WTC11 (cell line): ENCODE data around the gene TSEN15. TPM values are rescaled to one million over a fixed set of nuclear protein-coding genes. Genes with fewer than 3 reads are reported as not detected.

Experiments
- ATAC-seq: fragments of 200-7000 bp; cut with Tn5 transposase; 2 replicates; pipeline ENCODE4 v1.10.0; 2021; ENCODE audit warnings: mild to moderate bottlenecking, moderate library complexity
- Bru-seq: library from RNA; stranded (reverse); fragments of 400-500 nt; gene quantifications from one replicate; lab custom pipeline; 2021; lab: Mats Ljungman, UMichigan
- CTCF ChIA-PET: fragments of 300-600 bp; sonication (Branson Sonifier 250); formaldehyde crosslinking; loops from one replicate; lab custom pipeline; 2021; ENCODE audit warnings: antibody characterized with exemption; lab: Charles Lee
- POLR2A ChIA-PET: fragments of 350-600 bp; sonication (Branson Sonifier 250); formaldehyde crosslinking; loops from one replicate; lab custom pipeline; 2021; ENCODE audit warnings: antibody characterized with exemption; lab: Charles Lee
- DNase-seq: peaks from one replicate; pipeline ENCODE4 v3.0.0; 2021; ENCODE audit warnings: low spot score
- H3K27ac Mint-ChIP-seq: 2 replicates; pipeline ENCODE4 v1.8.0; 2021; ENCODE audit warnings: mixed read lengths
- H3K27me3 Mint-ChIP-seq: 2 replicates; pipeline ENCODE4 v1.8.0; 2021; ENCODE audit warnings: low read depth, mild to moderate bottlenecking, moderate library complexity, mixed read lengths
- H3K36me3 Mint-ChIP-seq: 2 replicates; pipeline ENCODE4 v1.8.0; 2021; ENCODE audit warnings: mixed read lengths
- H3K4me1 Mint-ChIP-seq: 2 replicates; pipeline ENCODE4 v1.8.0; 2022; ENCODE audit warnings: mixed read lengths
- H3K4me3 Mint-ChIP-seq: 2 replicates; pipeline ENCODE4 v1.8.0; 2021; ENCODE audit warnings: mild to moderate bottlenecking, moderate library complexity, mixed read lengths
- H3K9me3 Mint-ChIP-seq: 2 replicates; pipeline ENCODE4 v1.8.0; 2021; ENCODE audit warnings: mixed read lengths
- ESRRA ChIP-seq: sonication (generic); formaldehyde crosslinking; IDR thresholded peaks from 2 replicates; pipeline ENCODE4 v1.8.1; 2022; ENCODE audit warnings: mild to moderate bottlenecking, missing genetic modification reagents, borderline replicate concordance
- FOXK1 ChIP-seq: sonication (generic); formaldehyde crosslinking; IDR thresholded peaks from 2 replicates; pipeline ENCODE4 v1.8.0; 2022; ENCODE audit warnings: mild to moderate bottlenecking, moderate library complexity, missing genetic modification reagents
- GABPB1 ChIP-seq: sonication (generic); formaldehyde crosslinking; IDR thresholded peaks from 2 replicates; pipeline ENCODE4 v1.8.1; 2023; ENCODE audit warnings: mild to moderate bottlenecking, missing genetic modification reagents
- JAZF1 ChIP-seq: fragments of 250-450 bp; sonication (Bioruptor Pico); IDR thresholded peaks from 2 replicates; pipeline ENCODE4 v1.9.0; 2021; ENCODE audit warnings: moderate library complexity, mild to moderate bottlenecking, inconsistent platforms
- NR3C1 ChIP-seq: sonication (generic); formaldehyde crosslinking; conservative IDR thresholded peaks from 2 replicates; pipeline ENCODE4 v1.8.1; 2023; ENCODE audit warnings: low read depth, mild to moderate bottlenecking, missing genetic modification reagents
- OVOL2 ChIP-seq: fragments of 250-450 bp; sonication (Bioruptor Pico); IDR thresholded peaks from 2 replicates; pipeline ENCODE4 v1.9.0; 2021; ENCODE audit warnings: mild to moderate bottlenecking, borderline replicate concordance
- RELA ChIP-seq: sonication (generic); formaldehyde crosslinking; IDR thresholded peaks from 2 replicates; pipeline ENCODE4 v1.8.1; 2022; ENCODE audit warnings: missing genetic modification reagents, mild to moderate bottlenecking, borderline replicate concordance
- SMAD4 ChIP-seq: sonication (generic); formaldehyde crosslinking; IDR thresholded peaks from 2 replicates; pipeline ENCODE4 v1.8.0; 2022; ENCODE audit warnings: mild to moderate bottlenecking, missing genetic modification reagents
- SP1 ChIP-seq: sonication (generic); formaldehyde crosslinking; conservative IDR thresholded peaks from 2 replicates; pipeline ENCODE4 v1.8.1; 2022; ENCODE audit warnings: missing genetic modification reagents
- TEAD1 ChIP-seq: sonication (generic); formaldehyde crosslinking; IDR thresholded peaks from 2 replicates; pipeline ENCODE4 v1.8.0; 2022; ENCODE audit warnings: mild to moderate bottlenecking, missing genetic modification reagents
- ZNF121 ChIP-seq: sonication (generic); formaldehyde crosslinking; IDR thresholded peaks from 2 replicates; pipeline ENCODE4 v1.8.0; 2023; ENCODE audit warnings: missing genetic modification reagents
- ZNF232 ChIP-seq: sonication (generic); formaldehyde crosslinking; IDR thresholded peaks from 2 replicates; pipeline ENCODE4 v1.8.0; 2022; ENCODE audit warnings: mild to moderate bottlenecking, missing genetic modification reagents
- long read RNA-seq, 3 experiments: library from RNA in 1 of 3; library from capped mRNA in 1 of 3; library from polyadenylated mRNA in 1 of 3; unstranded in 2 of 3; stranded (forward) in 1 of 3; transcript quantifications; one replicate each; pipeline ENCODE4 v2.0.0, GENCODE V29; 2021
- total RNA-seq: library from RNA; stranded (reverse); gene quantifications from 3 replicates; pipeline ENCODE4 v1.2.3, GENCODE V29; 2021
- TF ChIP-seq, protein P1 (sequence below): sonication (generic); formaldehyde crosslinking; IDR thresholded peaks from 2 replicates; pipeline ENCODE4 v1.8.0; 2022; ENCODE audit warnings: mild to moderate bottlenecking, missing genetic modification reagents
- TF ChIP-seq, protein P2 (sequence below): sonication (generic); formaldehyde crosslinking; IDR thresholded peaks from 2 replicates; pipeline ENCODE4 v1.8.1; 2022; ENCODE audit warnings: low read depth, missing genetic modification reagents, borderline replicate concordance
- TF ChIP-seq, protein P3 (sequence below): sonication (generic); formaldehyde crosslinking; IDR thresholded peaks from 2 replicates; pipeline ENCODE4 v1.8.1; 2023; ENCODE audit warnings: mild to moderate bottlenecking, missing genetic modification reagents, borderline replicate concordance
- TF ChIP-seq, protein P4 (sequence below): sonication (generic); formaldehyde crosslinking; IDR thresholded peaks from 2 replicates; pipeline ENCODE4 v1.8.0; 2023; ENCODE audit warnings: missing genetic modification reagents, mild to moderate bottlenecking, borderline replicate concordance
- TF ChIP-seq, protein P5 (sequence below): sonication (generic); formaldehyde crosslinking; IDR thresholded peaks from 2 replicates; pipeline ENCODE4 v1.8.1; 2023; ENCODE audit warnings: mild to moderate bottlenecking, missing genetic modification reagents, moderate library complexity
- TF ChIP-seq, protein P6 (sequence below): sonication (generic); formaldehyde crosslinking; IDR thresholded peaks from 2 replicates; pipeline ENCODE4 v1.8.0; 2023; ENCODE audit warnings: missing genetic modification reagents
- TF ChIP-seq, protein P7 (sequence below): sonication (generic); formaldehyde crosslinking; IDR thresholded peaks from 2 replicates; pipeline ENCODE4 v1.8.1; 2022; ENCODE audit warnings: low read depth, mild to moderate bottlenecking, moderate library complexity, missing genetic modification reagents, borderline replicate concordance

Gene TSEN15
- total RNA-seq (22.1 to 24.6 TPM (median 23.8 TPM) in 3 replicates), Bru-seq, nascent RNA (percentile 85 among the genes with signal in this experiment)
- long read RNA-seq, experiment 1, transcript TSEN15-216 (5 exons, 1,986 nt) = major isoform, 96 of 138 reads
- long read RNA-seq, experiment 1, transcript TSEN15-208 (4 exons, 2,219 nt) = minor isoform, 6 of 138 reads
- long read RNA-seq, experiment 1, transcript TSEN15-207 (5 exons, 1,834 nt) = minor isoform, 15 of 138 reads
- long read RNA-seq, experiment 1, transcript TSEN15-203 (4 exons, 1,844 nt) = minor isoform, 9 of 138 reads
- long read RNA-seq, experiment 1, partial matches to known transcripts = 1 of 138 reads
- long read RNA-seq, experiment 1, other reads (novel, unspliced or antisense) = 7 of 138 reads
- long read RNA-seq, experiment 2, transcript TSEN15-208 (4 exons, 2,219 nt) = minor isoform, 9 of 47 reads
- long read RNA-seq, experiment 2, transcript TSEN15-216 (5 exons, 1,986 nt) = major isoform, 20 of 47 reads
- long read RNA-seq, experiment 2, partial matches to known transcripts = 1 of 47 reads
- long read RNA-seq, experiment 2, other reads (novel, unspliced or antisense) = 9 of 47 reads
- long read RNA-seq, experiment 3, transcript TSEN15-203 (4 exons, 1,844 nt) = minor isoform, 7 of 41 reads
- long read RNA-seq, experiment 3, transcript TSEN15-216 (5 exons, 1,986 nt) = major isoform, 24 of 41 reads
- long read RNA-seq, experiment 3, partial matches to known transcripts = 0 of 41 reads
- long read RNA-seq, experiment 3, other reads (novel, unspliced or antisense) = 4 of 41 reads

DNA sequence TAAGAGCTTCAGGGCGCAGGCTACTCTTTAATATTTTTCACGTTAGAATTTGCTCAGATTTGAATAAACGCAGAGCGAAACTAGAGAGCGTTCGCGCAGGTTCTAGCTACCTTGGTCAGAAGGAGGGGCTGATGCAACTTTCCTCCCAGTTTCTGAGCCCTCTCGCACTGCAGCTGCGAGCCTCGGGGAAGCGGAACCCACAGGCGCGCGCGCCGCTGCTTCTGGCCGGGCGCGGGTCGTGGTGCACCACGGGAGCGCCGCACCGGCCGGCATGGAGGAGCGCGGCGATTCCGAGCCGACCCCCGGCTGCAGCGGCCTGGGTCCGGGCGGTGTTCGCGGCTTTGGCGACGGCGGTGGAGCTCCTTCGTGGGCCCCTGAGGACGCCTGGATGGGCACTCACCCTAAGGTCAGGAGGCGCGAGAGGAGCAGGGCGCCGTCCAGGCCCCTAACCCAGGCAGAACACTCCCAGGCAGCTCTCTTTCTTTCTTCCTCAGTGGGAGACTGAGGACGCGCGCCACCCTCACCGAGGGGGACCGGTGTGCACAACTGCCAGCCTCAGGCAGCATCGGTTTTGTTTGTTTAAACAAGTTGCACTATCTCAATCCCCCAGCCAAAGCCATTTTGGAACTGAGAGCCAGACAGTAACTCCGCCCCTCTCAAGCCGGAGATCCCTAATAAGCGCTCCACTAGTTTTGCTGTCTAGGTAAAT lies at the start of gene TSEN15:
Gene TSEN15, plus strand, starts transcription at position 246 of the 709 bp plus-strand sequence. Its CDS starts 26 bp downstream, at position 272.
- Mint-ChIP-seq H3K27ac (peak within 1 kb of the TSS; percentile 99), H3K9me3 (no peaks in the 10 kb centered on the region; the same call in 1 of the 2 replicates), H3K4me3 (peak within 1 kb of the TSS; percentile 97), H3K36me3 (peaks cover 14% of the 10 kb centered on the region), H3K27me3 (peaks cover 5% of the 10 kb centered on the region; the same call in 1 of the 2 replicates), H3K4me1 (peaks cover 60% of the 10 kb centered on the region)
- ATAC-seq = peak; percentile 83
- DNase-seq = peak; percentile 76
- CTCF ChIA-PET = interaction anchor here (0.9 kb wide), 1 partner anchor 396 kb away, joined by 3 read pairs; no protein-coding TSS in a partner anchor
- POLR2A ChIA-PET = interaction anchor here (1.2 to 1.8 kb wide), 2 partner anchors 11 to 15 kb away, joined by 3 to 7 read pairs; no protein-coding TSS in a partner anchor
- TF ChIP-seq FOXK1 (CRISPR knock-in tag) = peak; percentile 61; the same call in 1 of the 2 replicates
- TF ChIP-seq GABPB1 (CRISPR knock-in tag) = peak; percentile 100
- TF ChIP-seq OVOL2 (CRISPR knock-in tag) = no peak
- TF ChIP-seq, protein P1, sequence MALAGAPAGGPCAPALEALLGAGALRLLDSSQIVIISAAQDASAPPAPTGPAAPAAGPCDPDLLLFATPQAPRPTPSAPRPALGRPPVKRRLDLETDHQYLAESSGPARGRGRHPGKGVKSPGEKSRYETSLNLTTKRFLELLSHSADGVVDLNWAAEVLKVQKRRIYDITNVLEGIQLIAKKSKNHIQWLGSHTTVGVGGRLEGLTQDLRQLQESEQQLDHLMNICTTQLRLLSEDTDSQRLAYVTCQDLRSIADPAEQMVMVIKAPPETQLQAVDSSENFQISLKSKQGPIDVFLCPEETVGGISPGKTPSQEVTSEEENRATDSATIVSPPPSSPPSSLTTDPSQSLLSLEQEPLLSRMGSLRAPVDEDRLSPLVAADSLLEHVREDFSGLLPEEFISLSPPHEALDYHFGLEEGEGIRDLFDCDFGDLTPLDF (CRISPR knock-in tag) = peak; percentile 66; the same call in 1 of the 2 replicates
- TF ChIP-seq, protein P2, sequence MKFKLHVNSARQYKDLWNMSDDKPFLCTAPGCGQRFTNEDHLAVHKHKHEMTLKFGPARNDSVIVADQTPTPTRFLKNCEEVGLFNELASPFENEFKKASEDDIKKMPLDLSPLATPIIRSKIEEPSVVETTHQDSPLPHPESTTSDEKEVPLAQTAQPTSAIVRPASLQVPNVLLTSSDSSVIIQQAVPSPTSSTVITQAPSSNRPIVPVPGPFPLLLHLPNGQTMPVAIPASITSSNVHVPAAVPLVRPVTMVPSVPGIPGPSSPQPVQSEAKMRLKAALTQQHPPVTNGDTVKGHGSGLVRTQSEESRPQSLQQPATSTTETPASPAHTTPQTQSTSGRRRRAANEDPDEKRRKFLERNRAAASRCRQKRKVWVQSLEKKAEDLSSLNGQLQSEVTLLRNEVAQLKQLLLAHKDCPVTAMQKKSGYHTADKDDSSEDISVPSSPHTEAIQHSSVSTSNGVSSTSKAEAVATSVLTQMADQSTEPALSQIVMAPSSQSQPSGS (CRISPR knock-in tag) = no peak
- TF ChIP-seq, protein P3, sequence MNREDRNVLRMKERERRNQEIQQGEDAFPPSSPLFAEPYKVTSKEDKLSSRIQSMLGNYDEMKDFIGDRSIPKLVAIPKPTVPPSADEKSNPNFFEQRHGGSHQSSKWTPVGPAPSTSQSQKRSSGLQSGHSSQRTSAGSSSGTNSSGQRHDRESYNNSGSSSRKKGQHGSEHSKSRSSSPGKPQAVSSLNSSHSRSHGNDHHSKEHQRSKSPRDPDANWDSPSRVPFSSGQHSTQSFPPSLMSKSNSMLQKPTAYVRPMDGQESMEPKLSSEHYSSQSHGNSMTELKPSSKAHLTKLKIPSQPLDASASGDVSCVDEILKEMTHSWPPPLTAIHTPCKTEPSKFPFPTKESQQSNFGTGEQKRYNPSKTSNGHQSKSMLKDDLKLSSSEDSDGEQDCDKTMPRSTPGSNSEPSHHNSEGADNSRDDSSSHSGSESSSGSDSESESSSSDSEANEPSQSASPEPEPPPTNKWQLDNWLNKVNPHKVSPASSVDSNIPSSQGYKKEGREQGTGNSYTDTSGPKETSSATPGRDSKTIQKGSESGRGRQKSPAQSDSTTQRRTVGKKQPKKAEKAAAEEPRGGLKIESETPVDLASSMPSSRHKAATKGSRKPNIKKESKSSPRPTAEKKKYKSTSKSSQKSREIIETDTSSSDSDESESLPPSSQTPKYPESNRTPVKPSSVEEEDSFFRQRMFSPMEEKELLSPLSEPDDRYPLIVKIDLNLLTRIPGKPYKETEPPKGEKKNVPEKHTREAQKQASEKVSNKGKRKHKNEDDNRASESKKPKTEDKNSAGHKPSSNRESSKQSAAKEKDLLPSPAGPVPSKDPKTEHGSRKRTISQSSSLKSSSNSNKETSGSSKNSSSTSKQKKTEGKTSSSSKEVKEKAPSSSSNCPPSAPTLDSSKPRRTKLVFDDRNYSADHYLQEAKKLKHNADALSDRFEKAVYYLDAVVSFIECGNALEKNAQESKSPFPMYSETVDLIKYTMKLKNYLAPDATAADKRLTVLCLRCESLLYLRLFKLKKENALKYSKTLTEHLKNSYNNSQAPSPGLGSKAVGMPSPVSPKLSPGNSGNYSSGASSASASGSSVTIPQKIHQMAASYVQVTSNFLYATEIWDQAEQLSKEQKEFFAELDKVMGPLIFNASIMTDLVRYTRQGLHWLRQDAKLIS (CRISPR knock-in tag) = no peak
- TF ChIP-seq SMAD4 (CRISPR knock-in tag) = no peak
- TF ChIP-seq, protein P4, sequence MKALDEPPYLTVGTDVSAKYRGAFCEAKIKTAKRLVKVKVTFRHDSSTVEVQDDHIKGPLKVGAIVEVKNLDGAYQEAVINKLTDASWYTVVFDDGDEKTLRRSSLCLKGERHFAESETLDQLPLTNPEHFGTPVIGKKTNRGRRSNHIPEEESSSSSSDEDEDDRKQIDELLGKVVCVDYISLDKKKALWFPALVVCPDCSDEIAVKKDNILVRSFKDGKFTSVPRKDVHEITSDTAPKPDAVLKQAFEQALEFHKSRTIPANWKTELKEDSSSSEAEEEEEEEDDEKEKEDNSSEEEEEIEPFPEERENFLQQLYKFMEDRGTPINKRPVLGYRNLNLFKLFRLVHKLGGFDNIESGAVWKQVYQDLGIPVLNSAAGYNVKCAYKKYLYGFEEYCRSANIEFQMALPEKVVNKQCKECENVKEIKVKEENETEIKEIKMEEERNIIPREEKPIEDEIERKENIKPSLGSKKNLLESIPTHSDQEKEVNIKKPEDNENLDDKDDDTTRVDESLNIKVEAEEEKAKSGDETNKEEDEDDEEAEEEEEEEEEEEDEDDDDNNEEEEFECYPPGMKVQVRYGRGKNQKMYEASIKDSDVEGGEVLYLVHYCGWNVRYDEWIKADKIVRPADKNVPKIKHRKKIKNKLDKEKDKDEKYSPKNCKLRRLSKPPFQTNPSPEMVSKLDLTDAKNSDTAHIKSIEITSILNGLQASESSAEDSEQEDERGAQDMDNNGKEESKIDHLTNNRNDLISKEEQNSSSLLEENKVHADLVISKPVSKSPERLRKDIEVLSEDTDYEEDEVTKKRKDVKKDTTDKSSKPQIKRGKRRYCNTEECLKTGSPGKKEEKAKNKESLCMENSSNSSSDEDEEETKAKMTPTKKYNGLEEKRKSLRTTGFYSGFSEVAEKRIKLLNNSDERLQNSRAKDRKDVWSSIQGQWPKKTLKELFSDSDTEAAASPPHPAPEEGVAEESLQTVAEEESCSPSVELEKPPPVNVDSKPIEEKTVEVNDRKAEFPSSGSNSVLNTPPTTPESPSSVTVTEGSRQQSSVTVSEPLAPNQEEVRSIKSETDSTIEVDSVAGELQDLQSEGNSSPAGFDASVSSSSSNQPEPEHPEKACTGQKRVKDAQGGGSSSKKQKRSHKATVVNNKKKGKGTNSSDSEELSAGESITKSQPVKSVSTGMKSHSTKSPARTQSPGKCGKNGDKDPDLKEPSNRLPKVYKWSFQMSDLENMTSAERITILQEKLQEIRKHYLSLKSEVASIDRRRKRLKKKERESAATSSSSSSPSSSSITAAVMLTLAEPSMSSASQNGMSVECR (CRISPR knock-in tag) = peak; percentile 77
- TF ChIP-seq NR3C1 (CRISPR knock-in tag) = no peak
- TF ChIP-seq ZNF121 (CRISPR knock-in tag) = no peak
- TF ChIP-seq, protein P5, sequence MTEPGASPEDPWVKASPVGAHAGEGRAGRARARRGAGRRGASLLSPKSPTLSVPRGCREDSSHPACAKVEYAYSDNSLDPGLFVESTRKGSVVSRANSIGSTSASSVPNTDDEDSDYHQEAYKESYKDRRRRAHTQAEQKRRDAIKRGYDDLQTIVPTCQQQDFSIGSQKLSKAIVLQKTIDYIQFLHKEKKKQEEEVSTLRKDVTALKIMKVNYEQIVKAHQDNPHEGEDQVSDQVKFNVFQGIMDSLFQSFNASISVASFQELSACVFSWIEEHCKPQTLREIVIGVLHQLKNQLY (CRISPR knock-in tag) = peak; percentile 72; the same call in 1 of the 2 replicates
- peak; percentile 57; the same call in 1 of the 2 replicates for TF ChIP-seq RELA
- no peak for TF ChIP-seq JAZF1
- peak; percentile 82; the same call in 1 of the 2 replicates for TF ChIP-seq ZNF232 (CRISPR knock-in tag)
- peak; percentile 87 for TF ChIP-seq TEAD1 (CRISPR knock-in tag)
- 0 out of 2 replicates have a peak, but pooled peaks have one; percentile 52 for TF ChIP-seq ESRRA (CRISPR knock-in tag)
- TF ChIP-seq, protein P6, sequence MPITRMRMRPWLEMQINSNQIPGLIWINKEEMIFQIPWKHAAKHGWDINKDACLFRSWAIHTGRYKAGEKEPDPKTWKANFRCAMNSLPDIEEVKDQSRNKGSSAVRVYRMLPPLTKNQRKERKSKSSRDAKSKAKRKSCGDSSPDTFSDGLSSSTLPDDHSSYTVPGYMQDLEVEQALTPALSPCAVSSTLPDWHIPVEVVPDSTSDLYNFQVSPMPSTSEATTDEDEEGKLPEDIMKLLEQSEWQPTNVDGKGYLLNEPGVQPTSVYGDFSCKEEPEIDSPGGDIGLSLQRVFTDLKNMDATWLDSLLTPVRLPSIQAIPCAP (CRISPR knock-in tag) = 0 out of 2 replicates have a peak, but pooled peaks have one; percentile 28
- TF ChIP-seq, protein P7, sequence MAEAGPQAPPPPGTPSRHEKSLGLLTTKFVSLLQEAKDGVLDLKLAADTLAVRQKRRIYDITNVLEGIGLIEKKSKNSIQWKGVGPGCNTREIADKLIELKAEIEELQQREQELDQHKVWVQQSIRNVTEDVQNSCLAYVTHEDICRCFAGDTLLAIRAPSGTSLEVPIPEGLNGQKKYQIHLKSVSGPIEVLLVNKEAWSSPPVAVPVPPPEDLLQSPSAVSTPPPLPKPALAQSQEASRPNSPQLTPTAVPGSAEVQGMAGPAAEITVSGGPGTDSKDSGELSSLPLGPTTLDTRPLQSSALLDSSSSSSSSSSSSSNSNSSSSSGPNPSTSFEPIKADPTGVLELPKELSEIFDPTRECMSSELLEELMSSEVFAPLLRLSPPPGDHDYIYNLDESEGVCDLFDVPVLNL (CRISPR knock-in tag) = peak; percentile 57; the same call in 1 of the 2 replicates
- TF ChIP-seq SP1 = 0 out of 2 replicates have a peak, but pooled peaks have one; percentile 56
